LNCAP (cell line): ENCODE measurements around the gene STOX1.

ENCODE experiments used
- CTCF ChIP-seq: fragments of 450-650 bp; IDR thresholded peaks from 2 replicates; pipeline ENCODE4 v1.5.1; 2017; ENCODE audit warnings: mild to moderate bottlenecking

The STOX1 gene

GRCh38 chr10:68816796-68817412, 10.4 kb upstream of the STOX1 start:
- no peak for TF ChIP-seq CTCF

DNA sequence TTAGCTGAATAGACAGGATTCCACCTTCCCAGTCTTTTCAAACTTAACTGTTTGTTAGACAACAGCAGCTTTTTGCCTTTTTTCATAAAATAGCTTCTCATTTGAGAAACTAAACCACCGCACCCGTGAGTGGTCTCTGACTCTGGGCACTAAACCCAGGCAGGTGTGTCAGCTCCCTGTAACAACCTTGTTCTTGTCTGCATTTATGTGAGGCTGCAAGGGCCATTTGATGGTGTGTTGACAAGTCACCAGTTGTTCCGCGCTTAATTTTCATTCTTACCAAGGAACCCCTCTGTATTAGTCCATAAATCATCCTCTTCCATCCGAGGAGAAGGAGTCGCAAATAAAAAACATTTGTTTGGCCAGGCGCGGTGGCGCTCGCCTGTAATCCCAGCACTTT, 1.5 kb downstream of the STOX1 start:
- TF ChIP-seq CTCF = no peak

- TF ChIP-seq CTCF = no peak
Measured at GRCh38 chr10:68829521-68829920, 2.2 kb downstream of the STOX1 start.

DNA sequence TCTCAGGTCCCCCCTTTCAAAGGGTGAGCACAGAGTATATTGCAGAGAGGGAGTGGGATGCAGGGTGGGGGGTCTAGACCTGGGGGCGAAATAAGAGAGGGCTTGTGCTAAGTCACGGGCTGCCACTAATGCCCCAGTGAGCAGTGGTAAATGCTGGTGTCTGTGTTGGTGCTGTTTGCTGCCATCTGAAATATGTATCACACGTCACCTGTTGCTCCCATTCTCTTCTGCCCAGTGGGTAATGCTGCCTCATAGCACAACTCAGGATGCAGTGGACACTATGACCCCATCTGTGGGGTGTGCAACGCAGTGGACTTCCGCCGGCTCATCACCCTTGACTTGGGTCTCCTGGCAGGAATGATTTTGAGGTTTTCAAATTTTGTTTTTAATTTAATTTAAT, 2.6 kb downstream of the STOX1 start:
- no peak for TF ChIP-seq CTCF

- no peak for TF ChIP-seq CTCF
Measured at GRCh38 chr10:68831961-68832455, 4.7 kb downstream of the STOX1 start.

- no peak for TF ChIP-seq CTCF
Measured at GRCh38 chr10:68832601-68833000, 5.3 kb downstream of the STOX1 start.

- no peak for TF ChIP-seq CTCF
Measured at GRCh38 chr10:68837626-68838322, 10.4 kb downstream of the STOX1 start.
